Airway epithelial cell (primary cell): Measurements from ENCODE around the gene RGN. TPM values are rescaled to one million over a fixed set of nuclear protein-coding genes. Genes with fewer than 3 reads are reported as not detected.

ENCODE experiments used
- total RNA-seq: library from RNA; depleted of rRNA; stranded (reverse); fragments of >200 nt; gene quantifications from 2 replicates; pipeline ENCODE4 v1.2.3, GENCODE V29; 2015

The RGN gene
- total RNA-seq, result not detected in 2 replicates

DNA sequence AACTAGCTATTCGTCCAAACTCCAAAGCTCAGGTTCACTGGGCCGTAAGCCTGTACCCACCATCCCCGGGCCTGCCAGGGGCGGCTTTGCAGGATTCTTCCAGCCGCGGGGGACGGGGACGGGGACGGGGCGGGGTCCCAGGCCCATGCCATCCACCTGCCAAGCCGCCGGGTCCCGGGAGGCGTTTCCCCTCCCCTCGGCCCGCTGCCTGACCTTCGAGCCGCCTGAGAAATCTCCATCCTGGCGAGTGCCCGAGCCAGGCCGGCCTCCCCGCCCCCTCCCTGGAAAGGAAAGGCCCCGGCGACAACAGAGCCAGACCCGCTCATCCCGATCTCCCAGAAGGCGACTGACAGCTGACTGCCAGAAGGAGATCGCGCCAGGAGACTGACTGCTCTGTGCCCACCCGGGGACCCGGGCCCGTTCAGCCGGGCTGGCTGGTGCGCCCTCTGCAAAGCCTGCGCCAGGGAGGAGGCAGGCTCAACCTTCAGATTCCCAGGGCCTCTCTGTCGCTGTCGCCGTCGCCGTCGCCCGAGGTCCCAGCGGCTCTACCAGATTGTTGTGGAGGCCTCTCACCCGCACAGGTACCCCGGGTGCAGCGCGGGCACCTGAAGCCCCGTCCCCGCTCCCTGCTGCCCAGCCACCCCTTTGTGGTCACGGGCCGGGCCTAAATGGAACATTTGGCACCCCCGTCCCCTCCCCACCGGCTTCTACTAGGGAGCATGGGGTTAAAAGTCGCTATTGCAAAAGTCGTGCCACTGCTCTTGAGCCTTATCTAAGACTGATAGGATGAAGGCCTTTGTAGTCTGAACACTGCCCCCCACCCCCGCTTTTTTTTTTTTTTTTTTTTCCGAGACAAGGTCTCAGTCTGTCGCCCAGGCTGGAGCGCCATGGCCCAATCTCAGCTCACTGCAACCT is at the start of gene RGN:
RGN (plus strand) TSS at position 315 of the 915 bp plus-strand sequence. CDS start 2,702 bp downstream, outside the sequence.

Other genes with a start within 250 kb of the RGN start
- 12.7 and 12.9 TPM in 2 replicates for gene RP2, start 241.4 kb upstream of the RGN start, total RNA-seq
- gene JADE3, start 166.0 kb upstream of the RGN start, total RNA-seq, result 4.0 and 6.1 TPM in 2 replicates
- 85.0 and 96.4 TPM in 2 replicates for gene NDUFB11, start 66.3 kb downstream of the RGN start, total RNA-seq
- 33.4 and 41.7 TPM in 2 replicates for gene RBM10, start 66.8 kb downstream of the RGN start, total RNA-seq
- gene UBA1, start 115.4 kb downstream of the RGN start, total RNA-seq, result 217 and 276 TPM in 2 replicates
- gene CDK16, start 140.2 kb downstream of the RGN start, total RNA-seq, result 137 and 190 TPM in 2 replicates
- 12.9 and 14.6 TPM in 2 replicates for gene USP11, start 154.6 kb downstream of the RGN start, total RNA-seq